H1 (cell line): ENCODE measurements around the gene DNAJB11.

Experiments
- ATF3 ChIP-seq: IDR thresholded peaks from 2 replicates; pipeline ENCODE4 v1.6.1; 2011; ENCODE audit warnings: low read depth, mild to moderate bottlenecking, low read length; ENCODE audit not compliant: insufficient read depth
- CEBPB ChIP-seq: IDR thresholded peaks from 2 replicates; pipeline ENCODE4 v1.6.1; 2012; ENCODE audit warnings: low read depth, low read length
- MAFK ChIP-seq: IDR thresholded peaks from 2 replicates; pipeline ENCODE4 v1.6.1; 2012; ENCODE audit warnings: low read depth, mild to moderate bottlenecking, improper control_type of control experiment, low read length
- TF ChIP-seq, protein P1 (sequence below), 3 experiments: IDR thresholded peaks; 1 replicate in 2 of 3; 2 replicates in 1 of 3; pipeline versions ENCODE4 v1.5.1 to v1.6.1; 2011; ENCODE audit warnings: low read length in 3 of 3, mild to moderate bottlenecking in 3 of 3, inconsistent platforms in 2 of 3, low read depth in 1 of 3, moderate library complexity in 1 of 3; ENCODE audit not compliant: insufficient read depth in 1 of 3; ENCODE audit errors: control extremely low read depth in 1 of 3

- TF ChIP-seq, protein P1, sequence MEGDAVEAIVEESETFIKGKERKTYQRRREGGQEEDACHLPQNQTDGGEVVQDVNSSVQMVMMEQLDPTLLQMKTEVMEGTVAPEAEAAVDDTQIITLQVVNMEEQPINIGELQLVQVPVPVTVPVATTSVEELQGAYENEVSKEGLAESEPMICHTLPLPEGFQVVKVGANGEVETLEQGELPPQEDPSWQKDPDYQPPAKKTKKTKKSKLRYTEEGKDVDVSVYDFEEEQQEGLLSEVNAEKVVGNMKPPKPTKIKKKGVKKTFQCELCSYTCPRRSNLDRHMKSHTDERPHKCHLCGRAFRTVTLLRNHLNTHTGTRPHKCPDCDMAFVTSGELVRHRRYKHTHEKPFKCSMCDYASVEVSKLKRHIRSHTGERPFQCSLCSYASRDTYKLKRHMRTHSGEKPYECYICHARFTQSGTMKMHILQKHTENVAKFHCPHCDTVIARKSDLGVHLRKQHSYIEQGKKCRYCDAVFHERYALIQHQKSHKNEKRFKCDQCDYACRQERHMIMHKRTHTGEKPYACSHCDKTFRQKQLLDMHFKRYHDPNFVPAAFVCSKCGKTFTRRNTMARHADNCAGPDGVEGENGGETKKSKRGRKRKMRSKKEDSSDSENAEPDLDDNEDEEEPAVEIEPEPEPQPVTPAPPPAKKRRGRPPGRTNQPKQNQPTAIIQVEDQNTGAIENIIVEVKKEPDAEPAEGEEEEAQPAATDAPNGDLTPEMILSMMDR (IDR thresholded peaks at IDR 0.05; ENCODE audit: control extremely low read depth in 1 of 3, insufficient read depth in 1 of 3, low read depth in 1 of 3, low read length in 3 of 3), result no peak
- TF ChIP-seq MAFK, result no peak
- TF ChIP-seq CEBPB, result peak; percentile 71; the same call in 1 of the 2 replicates
- no peak for TF ChIP-seq ATF3
These were observed 63.0 kb downstream of the DNAJB11 start for GRCh38 chr3:186633481-186633880.
